GM19043 (cell line): ENCODE data around the gene NUCKS1.
"Not testable (repeated sequence)": the region's sequence is repeated elsewhere in the genome, so short reads cannot be mapped to it uniquely, and the experiment has no call there.

Experiments
- ATAC-seq: cut with Tn5 transposase; IDR thresholded peaks from one replicate; pipeline ENCODE4 v1.9.1; 2021; ENCODE audit warnings: low read depth; ENCODE audit not compliant: unreplicated experiment

NUCKS1 gene

DNA sequence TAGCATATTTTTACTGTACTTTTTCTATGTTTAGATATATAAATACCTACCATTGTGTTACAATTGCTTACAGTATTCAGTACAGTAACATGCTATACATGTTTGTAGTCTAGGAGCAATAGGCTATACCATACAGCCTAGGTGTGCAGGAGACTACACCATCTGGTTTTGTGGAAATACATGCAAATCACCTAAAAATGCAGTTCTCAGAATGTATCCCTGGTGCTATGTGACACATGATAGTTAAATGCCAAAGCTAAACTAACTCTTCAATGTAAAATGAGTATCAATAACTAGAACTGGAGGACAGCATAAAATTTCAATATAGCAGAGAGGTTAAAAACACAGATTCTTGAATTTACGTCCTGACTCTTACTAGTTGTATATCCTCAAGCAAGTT is 14.8 kb downstream of the NUCKS1 start:
- no peak for ATAC-seq

DNA sequence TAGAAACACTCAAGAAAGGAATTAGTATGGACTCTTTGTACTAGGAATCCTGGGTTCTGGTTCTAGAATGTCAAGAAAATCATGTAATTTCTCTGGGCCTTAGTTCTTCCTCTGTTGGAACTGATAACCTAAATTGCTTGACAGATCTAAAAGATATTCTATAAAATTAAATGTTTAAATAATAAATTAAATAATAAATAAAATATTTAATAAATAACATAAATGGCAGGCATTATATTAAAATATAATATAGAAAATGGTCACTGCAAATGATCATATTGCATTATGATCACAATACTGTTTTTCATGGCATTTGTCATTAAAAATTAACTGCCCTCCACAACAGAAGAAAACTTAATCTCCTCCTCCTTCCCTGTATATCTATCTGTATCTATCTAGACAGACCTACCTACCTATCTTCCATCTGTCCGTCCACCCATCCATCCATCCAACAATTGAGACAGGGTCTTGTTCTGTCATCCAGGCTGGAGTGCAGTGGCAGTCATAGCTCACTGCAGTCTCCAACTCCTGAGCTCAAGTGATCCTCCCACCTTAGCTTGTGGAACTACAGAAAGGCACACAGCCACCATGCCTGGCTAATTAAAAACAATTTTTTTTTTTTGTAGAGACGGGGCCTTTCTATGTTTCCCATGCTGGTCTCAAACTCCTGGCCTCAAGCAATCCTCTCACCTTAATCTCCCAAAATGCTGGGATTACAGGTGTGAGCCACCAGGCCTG is 16.4 kb downstream of the NUCKS1 start:
- no peak for ATAC-seq

DNA sequence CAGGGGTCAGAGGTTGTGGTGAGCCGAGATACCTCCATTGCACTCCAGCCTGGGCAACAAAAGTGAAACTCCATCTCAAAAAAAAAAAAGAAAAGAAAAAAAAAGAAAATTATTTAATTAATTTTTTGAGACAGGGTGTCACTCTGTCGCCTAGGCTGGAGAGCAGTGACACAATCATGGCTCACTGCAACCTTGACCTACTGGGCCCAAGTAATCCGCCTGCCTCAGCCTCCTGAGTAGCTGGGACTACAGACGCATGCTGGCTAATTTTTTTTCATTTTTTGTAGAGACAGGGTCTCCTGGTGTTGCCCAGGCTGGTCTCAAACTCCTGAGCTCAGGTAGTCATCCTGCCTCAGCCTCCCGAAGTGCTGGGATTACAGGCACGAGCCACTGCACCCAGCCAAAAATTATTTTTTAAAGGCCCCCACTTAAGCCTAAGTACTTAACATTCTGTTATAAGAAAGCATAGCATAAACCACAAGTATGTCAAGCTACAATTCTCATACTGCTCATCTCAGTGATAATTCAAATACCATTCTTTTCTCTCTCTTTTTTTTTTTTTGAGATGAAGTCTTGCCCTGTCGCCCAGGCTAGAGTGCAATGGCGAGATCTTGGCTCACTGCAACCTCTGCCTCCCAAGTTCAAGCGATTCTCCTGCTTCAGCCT is 19.9 kb downstream of the NUCKS1 start:
- no peak for ATAC-seq

DNA sequence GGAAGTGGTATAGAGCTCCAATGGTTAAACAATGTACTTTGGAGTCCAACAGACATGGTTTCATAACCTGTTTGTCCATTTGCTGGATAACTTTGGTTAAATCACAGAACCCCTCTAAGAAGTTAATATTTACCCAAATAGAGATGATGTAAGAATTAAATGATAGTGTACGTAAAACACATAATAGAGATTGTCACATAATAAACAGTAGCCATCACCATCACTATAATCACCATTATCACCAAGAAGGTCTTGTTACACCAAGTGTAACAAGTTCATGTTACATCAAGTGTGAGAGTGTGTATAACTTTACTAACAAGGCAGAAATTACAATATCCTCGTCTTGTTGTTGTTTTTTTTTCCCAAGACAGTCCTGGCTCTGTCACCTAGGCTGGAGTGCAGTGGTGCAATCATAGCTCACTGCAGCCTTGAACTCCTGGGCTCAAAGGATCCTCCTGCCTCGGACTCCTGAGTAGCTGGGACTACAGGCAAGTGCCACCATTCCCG is 23.3 kb downstream of the NUCKS1 start:
- no peak for ATAC-seq

DNA sequence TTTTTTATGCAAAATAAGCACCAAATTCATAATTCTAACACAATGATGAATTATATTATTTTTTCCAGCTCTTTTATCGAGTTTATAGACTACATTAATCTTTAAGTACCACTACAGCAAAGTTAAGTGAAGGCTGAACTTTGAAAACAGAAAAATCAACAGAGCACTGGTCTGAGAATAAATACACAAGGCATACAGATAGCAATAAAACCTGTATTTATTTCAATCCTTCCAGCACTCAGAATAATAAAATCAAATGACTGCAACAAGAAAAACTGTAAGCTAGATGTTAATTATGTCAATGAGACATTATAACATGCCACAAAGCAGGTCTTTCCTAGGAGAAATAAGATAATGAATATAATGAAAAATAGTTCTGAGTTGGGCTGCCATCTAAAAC is 24.5 kb downstream of the NUCKS1 start:
- no peak for ATAC-seq

DNA sequence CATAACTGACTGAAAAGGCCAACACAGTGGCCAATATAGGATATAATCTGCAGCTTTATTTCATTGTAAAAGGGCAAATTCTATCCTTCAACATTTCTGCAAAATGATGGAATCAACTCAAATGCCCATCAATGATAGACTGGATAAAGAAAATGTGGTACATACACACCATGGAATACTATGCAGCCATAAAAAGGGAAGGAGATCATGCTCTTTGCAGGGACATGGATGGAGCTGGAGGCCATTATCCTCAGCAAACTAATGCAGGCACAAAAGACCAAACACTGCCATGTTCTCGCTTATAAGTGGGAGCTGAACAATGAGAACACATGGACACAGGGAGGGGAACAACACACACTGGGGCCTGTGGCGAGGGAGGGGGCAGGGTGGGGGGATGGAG is 29.2 kb downstream of the NUCKS1 start:
- ATAC-seq = not testable (repeated sequence)

DNA sequence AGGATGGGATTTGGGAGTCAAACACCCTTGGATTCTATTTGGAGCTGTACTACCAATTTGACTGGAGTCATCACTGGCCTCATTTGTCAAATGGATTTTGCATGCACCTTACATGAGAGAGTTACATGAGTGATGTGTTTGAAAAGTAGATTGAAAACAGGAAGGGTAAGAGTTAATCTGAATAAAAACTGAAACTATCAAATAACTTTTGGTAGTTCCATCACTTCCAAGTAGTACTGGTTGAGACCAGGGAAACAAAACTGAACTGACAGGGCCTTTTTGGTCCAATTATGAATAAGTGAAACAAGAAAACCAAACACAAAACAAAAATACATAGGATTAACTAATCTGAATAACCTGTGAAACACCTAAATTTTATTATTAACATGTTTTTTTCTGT is 30.2 kb downstream of the NUCKS1 start:
- ATAC-seq = no peak

DNA sequence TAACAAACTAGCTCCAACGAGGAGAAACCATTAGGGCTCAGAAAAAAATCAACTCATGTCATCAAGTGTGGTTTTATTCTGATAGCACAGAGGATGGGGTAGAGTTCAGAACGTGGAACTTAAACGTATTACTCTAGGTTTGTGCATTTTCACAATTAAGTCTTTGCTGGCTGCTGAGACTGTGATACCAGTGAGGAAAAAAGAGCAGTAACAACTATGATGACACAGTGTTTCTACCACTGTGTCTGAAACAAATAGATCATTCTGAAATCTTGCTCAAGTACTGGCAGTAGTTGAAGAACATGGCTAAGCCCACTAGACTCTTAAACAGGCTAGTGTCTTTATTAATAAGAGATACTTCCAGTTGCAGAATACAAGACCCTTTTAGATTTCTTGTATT is 31.0 kb downstream of the NUCKS1 start:
- ATAC-seq = no peak

DNA sequence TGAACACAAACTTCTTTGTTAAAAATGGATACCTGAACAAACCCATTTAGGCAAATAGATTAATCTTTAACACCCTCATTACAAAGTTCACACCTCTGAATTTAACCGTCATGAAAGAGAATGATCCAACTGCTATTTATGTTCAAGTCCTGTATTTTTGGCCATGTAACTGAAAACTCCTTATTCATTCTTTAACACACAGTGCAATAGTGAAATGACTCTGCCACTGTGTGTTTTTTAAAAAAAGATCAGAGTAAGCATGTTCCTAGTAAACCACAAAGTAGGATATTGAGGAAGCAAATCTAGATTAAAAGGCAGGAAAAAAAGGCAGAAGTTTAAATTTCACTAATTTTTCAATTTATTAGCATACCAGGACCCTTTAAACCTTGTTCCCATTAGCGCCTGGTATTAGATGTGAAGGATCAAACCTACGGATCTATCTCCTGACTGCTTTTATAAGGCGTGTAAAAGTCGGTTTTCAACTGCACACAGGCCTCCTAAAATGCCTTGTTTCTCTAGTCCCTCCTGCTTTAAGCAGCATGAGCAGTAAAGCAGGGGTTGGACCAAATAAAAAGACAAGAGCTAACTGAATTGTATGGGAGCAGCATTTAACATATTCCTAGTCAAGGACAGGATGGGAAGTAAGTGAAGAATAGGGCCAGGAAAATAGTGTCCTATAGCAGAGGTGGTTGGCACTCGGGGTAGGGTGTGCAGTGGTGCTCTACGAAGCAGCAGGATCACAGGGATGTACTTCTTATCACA is 33.4 kb downstream of the NUCKS1 start:
- ATAC-seq = no peak

DNA sequence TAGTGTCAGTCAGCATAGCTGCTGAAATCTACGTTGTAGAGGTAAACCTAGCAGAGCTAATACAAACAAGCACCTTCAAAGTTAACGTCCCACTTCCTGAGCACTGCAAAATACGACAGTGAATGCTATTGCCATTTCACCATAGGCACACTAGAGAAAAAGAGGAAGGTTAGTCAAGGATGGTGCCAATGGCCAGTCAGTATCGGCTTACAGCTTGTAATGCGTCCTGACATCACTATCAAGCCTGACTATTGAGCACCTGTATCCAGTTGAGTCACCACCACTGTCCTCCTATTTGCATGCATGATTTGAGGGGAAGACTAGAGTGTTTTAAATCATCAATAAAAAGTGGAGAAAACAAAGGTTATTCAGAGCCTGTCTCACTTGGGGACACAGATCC is 34.4 kb downstream of the NUCKS1 start:
- no peak for ATAC-seq

DNA sequence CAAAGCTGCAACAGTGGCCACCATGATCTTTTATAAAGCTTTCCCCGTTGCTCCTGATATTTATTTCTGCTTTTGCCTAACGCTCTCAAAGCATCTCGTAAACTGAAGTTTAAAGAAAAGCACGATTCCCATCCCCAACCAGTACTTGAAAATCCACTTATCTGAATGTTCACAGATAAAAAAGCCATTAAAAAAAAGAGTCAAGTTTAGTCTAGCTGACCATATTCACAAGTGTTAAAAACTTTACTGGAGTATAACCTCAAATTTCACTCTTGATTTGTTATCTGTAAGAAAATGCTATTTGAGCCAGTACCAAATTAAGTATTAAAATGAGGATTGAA is 35.1 kb downstream of the NUCKS1 start:
- ATAC-seq = no peak

DNA sequence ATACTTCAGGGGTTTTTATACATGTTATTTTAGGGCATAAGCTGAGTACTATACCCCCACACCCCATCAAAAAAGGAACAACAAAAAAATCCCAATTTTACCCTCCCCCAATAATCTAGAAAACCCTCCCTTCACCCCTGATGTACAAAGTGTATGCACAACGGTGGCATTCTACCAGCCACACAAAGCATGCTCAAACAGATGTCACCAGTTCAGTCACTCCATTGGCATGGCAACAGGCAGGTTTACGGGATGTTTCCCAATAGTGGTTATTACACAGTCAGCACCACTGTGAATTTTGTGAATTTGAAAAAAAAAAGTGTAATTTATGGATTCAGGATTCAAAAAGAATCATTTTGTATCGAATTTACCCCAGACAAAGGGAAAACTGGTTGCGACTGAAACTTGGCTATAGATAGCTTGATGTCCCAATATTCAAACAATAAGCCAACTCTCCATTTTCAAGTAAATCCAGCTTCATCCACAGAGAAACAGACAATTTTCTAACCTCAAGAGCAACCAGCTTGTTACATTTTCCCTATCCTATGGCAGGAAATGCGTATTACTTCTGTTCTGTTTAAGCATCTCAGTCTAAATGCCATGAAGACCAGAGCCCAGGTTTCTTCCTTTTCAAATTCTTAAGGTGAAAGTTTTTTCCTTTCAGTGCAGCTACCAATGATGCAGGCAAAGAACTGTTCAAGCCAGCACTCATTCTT is 35.6 kb downstream of the NUCKS1 start:
- ATAC-seq = no peak

DNA sequence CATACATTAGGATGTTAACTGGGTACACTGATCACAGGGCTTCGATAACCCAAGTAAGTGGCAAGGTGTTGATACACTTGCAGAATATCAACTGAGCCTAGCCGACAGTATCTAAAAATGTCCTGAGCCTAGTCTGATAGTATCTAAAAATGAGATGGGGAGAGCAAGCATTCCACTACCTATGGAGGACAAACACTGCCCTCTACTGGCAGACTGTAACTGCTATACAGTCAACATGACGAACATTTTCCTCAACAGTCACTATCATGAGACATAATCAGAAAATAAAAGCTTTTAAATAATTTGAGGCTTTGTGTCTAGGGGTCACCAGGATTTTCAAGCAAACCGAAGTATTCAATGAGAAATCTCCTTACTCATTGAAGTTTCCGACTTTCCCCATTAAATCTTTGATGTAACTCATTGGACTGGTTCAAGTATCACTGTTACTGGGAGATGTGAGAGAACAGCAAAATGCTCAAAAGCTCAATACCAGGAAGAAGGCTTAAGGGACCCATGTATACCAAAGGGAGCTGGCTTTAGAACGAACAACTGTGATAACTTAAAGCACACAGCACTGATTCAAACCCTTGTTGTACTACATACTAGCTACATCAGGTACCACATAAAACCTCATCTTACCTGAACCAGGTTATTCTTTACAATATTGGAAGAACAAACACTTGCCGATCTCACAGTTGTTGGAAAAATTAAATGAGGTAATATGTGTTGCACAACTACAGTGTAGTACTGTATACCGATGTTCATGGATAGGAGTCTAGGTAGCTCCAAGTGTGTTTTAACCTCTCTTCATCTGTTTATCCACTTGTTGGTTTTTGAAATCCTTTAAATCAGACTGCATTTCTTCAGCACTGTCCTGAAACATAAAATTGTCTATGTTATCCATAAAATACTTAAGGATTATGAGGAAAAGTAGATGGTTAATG is 38.6 kb downstream of the NUCKS1 start:
- no peak for ATAC-seq

DNA sequence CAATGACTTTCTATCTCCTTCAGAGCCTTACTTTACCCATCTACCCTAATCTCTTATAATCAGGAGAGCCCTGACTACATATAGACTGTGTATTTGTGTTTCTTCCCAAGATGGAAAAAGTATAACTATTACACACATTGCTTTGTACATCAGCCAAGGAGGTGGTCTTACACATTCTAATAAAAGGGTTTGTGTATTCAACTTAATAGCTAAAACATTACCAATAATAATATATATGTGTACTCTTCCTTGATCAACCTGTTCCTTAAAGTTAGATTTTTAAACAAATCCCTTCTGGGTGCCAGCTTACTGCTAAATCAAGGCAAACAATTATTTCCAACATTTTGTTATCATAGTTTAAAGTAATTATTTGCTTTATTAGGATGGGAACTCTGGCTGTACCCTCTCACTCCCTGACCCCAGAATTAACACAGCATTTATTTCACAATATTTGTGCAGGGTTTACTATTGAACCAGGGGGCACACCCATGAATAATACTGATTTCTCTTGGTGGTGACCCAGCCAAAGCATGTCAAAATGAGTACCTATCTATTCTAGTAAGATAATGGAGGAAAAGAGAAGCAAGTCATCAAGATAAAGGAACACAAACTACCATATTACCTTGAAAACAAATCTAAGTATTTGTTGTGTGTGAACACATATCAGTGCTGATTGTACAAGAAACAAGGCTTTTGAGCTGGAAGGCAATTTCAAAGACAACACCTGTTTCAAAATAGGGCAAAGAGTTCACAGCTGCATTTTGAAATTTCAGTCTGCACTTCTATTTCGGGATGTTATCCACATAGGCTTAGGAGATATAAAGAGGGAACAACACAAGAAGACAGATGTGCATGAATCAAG is 39.5 kb downstream of the NUCKS1 start:
- no peak for ATAC-seq

DNA sequence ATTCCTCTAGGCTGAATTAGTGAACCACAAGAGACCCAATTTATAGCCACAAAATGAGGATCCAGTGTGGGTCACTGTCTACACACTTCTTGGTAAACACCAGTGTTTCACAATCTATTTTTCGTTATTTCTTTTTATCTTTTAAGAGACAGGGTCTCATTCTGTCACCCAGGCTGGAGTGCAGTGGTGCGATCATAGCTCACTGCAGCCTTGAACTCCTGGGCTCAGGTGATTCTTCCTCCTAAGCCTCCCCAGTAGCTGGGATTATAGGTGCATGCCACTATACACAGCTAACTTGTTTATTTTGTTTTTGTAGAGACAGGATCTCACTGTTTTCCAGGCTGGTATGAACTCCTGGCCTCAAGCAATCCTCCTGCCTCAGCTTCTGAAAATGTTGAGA is 40.3 kb downstream of the NUCKS1 start:
- ATAC-seq = no peak

DNA sequence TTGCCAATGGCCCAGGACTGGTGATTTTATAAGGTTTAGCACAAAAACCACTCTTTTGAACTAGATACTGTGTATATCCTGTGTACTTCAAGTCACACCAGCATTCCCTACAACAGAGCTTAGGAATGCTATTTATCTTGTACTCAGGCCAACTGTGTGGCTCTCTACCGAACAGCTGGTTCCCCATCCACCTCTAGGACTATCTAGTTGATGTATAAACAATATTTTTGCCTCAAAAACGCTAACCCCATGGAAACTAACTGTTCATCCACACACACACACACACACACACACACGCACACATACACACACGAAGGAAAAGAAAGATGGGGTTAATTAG is 41.0 kb downstream of the NUCKS1 start:
- ATAC-seq = no peak

DNA sequence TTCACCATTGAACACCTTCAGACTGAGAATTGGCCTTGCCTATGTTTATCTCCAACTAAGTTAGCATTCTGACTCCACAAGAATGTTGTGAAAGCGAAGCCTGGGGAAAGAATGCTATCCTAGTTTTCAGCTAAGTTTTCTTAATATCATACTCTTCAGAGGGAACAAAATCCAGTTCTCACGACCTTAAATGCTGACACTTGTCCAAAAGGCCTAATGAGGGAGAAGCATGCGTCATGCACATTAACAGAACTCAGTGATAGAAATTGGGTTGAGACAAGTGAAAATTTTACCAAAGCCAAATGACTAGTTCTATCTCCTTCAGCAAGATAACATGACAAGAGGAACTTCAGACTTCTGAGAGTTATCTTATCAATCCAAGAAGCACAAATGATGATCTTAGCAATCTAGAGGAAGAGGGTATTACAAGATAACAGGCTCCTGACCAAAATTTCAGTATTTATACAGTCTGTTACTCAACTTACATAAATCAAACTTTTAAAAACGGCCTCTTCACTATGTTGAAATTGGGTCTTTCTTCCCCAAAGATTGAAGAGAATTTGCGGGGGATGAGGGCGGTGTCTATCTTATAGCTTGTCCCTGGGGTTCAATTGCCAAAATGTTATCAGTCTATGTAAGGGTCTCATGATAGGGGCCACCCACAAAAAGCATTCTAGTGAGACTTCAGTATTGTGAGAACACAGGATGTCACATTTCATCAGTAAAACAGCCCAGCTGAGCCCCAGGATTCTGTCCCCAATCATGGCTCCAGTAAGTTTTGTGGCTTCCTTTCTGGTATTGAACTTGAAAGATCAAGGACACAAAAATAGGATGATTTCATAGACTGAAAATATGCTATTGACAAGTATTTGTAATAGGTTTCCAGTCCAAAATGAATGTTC is 43.1 kb downstream of the NUCKS1 start:
- no peak for ATAC-seq

DNA sequence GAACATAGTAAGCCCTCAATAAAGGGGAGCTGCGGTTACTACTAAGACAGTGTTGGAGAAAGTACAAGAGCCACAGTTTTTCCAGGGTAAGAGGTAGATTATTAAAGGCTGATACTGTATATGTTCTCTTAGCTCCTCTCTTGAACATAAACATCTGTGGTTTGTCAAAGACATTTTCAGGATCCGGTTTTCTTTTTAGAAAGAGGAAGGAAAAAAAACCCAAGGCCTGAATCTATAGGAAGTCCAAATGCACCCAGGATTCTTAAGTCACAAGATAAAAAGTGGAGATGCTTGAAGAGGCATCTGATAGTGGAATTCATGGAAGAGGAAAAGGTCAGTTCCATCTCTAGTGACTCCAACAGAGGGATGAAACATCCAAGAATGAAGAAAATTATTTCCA is 45.1 kb downstream of the NUCKS1 start:
- ATAC-seq = no peak
